Left renal pelvis (tissue), 4 donors: ENCODE measurements around the gene RIMS3. TPM values are rescaled to one million over a fixed set of nuclear protein-coding genes. Genes with fewer than 3 reads are reported as not detected.
"Not testable (repeated sequence)": the region's sequence is repeated elsewhere in the genome, so short reads cannot be mapped to it uniquely, and the experiment has no call there.

Experiments
- DNase-seq, 4 donors: peaks; one replicate each; pipeline ENCODE4 v3.0.0-alpha.2; 2013; ENCODE audit warnings: low read depth in 4 of 4, low spot score in 3 of 4
- polyA plus RNA-seq, 4 donors: library from polyadenylated mRNA; unstranded; fragments of 120-200 nt; gene quantifications; one replicate each; pipeline ENCODE4 v1.2.1, GENCODE V29; 2013; ENCODE audit not compliant: insufficient read length in 4 of 4

The RIMS3 gene
- polyA plus RNA-seq, 4 donors: 1.4 to 2.8 (median 1.6) TPM

GRCh38 chr1:40635763-40636500 lies 29.6 kb downstream of the RIMS3 start:
- DNase-seq: no peak

- DNase-seq: no peak
Measured at GRCh38 chr1:40634901-40635655, 30.4 kb downstream of the RIMS3 start.

GRCh38 chr1:40633931-40634376 lies 31.5 kb downstream of the RIMS3 start:
- DNase-seq: no peak

GRCh38 chr1:40633523-40633922 lies 32.0 kb downstream of the RIMS3 start:
- DNase-seq: no peak

- DNase-seq: no peak
Measured at GRCh38 chr1:40630488-40631223, 34.8 kb downstream of the RIMS3 start.

GRCh38 chr1:40629546-40629945 lies 35.9 kb downstream of the RIMS3 start:
- not testable (repeated sequence) for DNase-seq

GRCh38 chr1:40628903-40629292 lies 36.6 kb downstream of the RIMS3 start:
- DNase-seq: no peak

- no peak for DNase-seq
Measured at GRCh38 chr1:40627987-40628902, 37.2 kb downstream of the RIMS3 start.

- DNase-seq: no peak
Measured at GRCh38 chr1:40626383-40626770, 39.1 kb downstream of the RIMS3 start.

GRCh38 chr1:40625476-40626382 lies 39.8 kb downstream of the RIMS3 start:
- no peak for DNase-seq

GRCh38 chr1:40625076-40625475 lies 40.4 kb downstream of the RIMS3 start:
- no peak for DNase-seq

GRCh38 chr1:40622936-40623629 lies 42.4 kb downstream of the RIMS3 start:
- no peak for DNase-seq

GRCh38 chr1:40621821-40622450 lies 43.5 kb downstream of the RIMS3 start:
- no peak for DNase-seq

GRCh38 chr1:40620586-40621210 lies 44.8 kb downstream of the RIMS3 start:
- no peak for DNase-seq

GRCh38 chr1:40620150-40620549 lies 45.3 kb downstream of the RIMS3 start:
- DNase-seq: no peak

- DNase-seq: no peak
Measured at GRCh38 chr1:40618108-40618507, 47.4 kb downstream of the RIMS3 start.

- peak in 3 of 4 donors; percentile 33 to 45 (median 34) for DNase-seq
Measured at GRCh38 chr1:40612345-40612831, 53.1 kb downstream of the RIMS3 start.

GRCh38 chr1:40610156-40610555 lies 55.3 kb downstream of the RIMS3 start:
- DNase-seq: no peak
